H9 (cell line): Measurements from ENCODE around the gene PWWP2B. TPM values are rescaled to one million over a fixed set of nuclear protein-coding genes. Genes with fewer than 3 reads are reported as not detected.

ENCODE experiments used
- DNase-seq: peaks from one replicate; pipeline ENCODE4 v3.0.0-alpha.2; 2017
- H2AFZ ChIP-seq: one replicate; pipeline ENCODE4 v1.6.1; 2013; ENCODE audit warnings: mild to moderate bottlenecking, low read length, control low read depth, moderate library complexity
- H2AK5ac ChIP-seq: 2 replicates; pipeline ENCODE4 v1.6.1; 2013; ENCODE audit warnings: low read length, control low read depth, mixed read lengths; ENCODE audit not compliant: insufficient read length
- H2BK120ac ChIP-seq: one replicate; pipeline ENCODE4 v1.6.1; 2013; ENCODE audit warnings: low read depth, mild to moderate bottlenecking, low read length, control low read depth, inconsistent platforms; ENCODE audit not compliant: poor library complexity, severe bottlenecking
- H2BK12ac ChIP-seq: 2 replicates; pipeline ENCODE4 v1.6.1; 2013; ENCODE audit warnings: low read length, control low read depth, mixed read lengths, low read depth; ENCODE audit not compliant: insufficient read length
- H2BK15ac ChIP-seq: 2 replicates; pipeline ENCODE4 v1.6.1; 2013; ENCODE audit warnings: low read depth, low read length, control low read depth
- H2BK20ac ChIP-seq: one replicate; pipeline ENCODE4 v1.6.1; 2013; ENCODE audit warnings: low read depth, mild to moderate bottlenecking, low read length, control low read depth, inconsistent platforms; ENCODE audit not compliant: poor library complexity, severe bottlenecking
- H2BK5ac ChIP-seq: 2 replicates; pipeline ENCODE4 v1.6.1; 2013; ENCODE audit warnings: low read length, control low read depth, mixed read lengths; ENCODE audit not compliant: insufficient read length
- H3K14ac ChIP-seq: 2 replicates; pipeline ENCODE4 v1.6.1; 2013; ENCODE audit warnings: low read length, control low read depth; ENCODE audit not compliant: insufficient read depth
- H3K18ac ChIP-seq: 2 replicates; pipeline ENCODE4 v1.6.1; 2013; ENCODE audit warnings: low read depth, mild to moderate bottlenecking, mixed read lengths, low read length, control low read depth; ENCODE audit not compliant: insufficient read length
- H3K23ac ChIP-seq: 2 replicates; pipeline ENCODE4 v1.6.1; 2013; ENCODE audit warnings: low read length, control low read depth, mixed read lengths, low read depth; ENCODE audit not compliant: insufficient read length
- H3K23me2 ChIP-seq: 2 replicates; pipeline ENCODE4 v1.6.1; 2013; ENCODE audit warnings: low read depth, mild to moderate bottlenecking, mixed read lengths, low read length, control low read depth; ENCODE audit not compliant: insufficient read length, poor library complexity, severe bottlenecking
- H3K27ac ChIP-seq: 2 replicates; pipeline ENCODE4 v1.5.1; 2013; ENCODE audit warnings: low read length, control low read depth, mixed read lengths, low read depth; ENCODE audit not compliant: insufficient read length
- H3K27me3 ChIP-seq: 2 replicates; pipeline ENCODE4 v1.6.1; 2013; ENCODE audit warnings: low read length, control low read depth, inconsistent platforms; ENCODE audit not compliant: insufficient read depth
- H3K4ac ChIP-seq: 2 replicates; pipeline ENCODE4 v1.6.1; 2013; ENCODE audit warnings: low read depth, mild to moderate bottlenecking, control low read depth, inconsistent platforms, low read length, moderate library complexity
- H3K4me1 ChIP-seq: 2 replicates; pipeline ENCODE4 v1.6.1; 2013; ENCODE audit warnings: low read length, control low read depth, inconsistent platforms; ENCODE audit not compliant: insufficient read depth
- H3K4me2 ChIP-seq: 2 replicates; pipeline ENCODE4 v1.6.1; 2013; ENCODE audit warnings: low read length, control low read depth, mixed read lengths; ENCODE audit not compliant: insufficient read length, insufficient read depth
- H3K56ac ChIP-seq: 2 replicates; pipeline ENCODE4 v1.6.1; 2013; ENCODE audit warnings: low read depth, mild to moderate bottlenecking, mixed read lengths, low read length, control low read depth; ENCODE audit not compliant: insufficient read length
- H3K79me1 ChIP-seq: 2 replicates; pipeline ENCODE4 v1.6.1; 2013; ENCODE audit warnings: low read depth, mild to moderate bottlenecking, moderate library complexity, low read length, control low read depth, inconsistent platforms; ENCODE audit not compliant: insufficient read depth, poor library complexity, severe bottlenecking
- H3K79me2 ChIP-seq: 2 replicates; pipeline ENCODE4 v1.6.1; 2013; ENCODE audit warnings: low read length, control low read depth, inconsistent platforms; ENCODE audit not compliant: insufficient read depth
- H3K9ac ChIP-seq: 2 replicates; pipeline ENCODE4 v1.6.1; 2013; ENCODE audit warnings: low read length, control low read depth, mixed read lengths; ENCODE audit not compliant: insufficient read length; ENCODE audit errors: extremely low read depth
- H3K9me3 ChIP-seq: one replicate; pipeline ENCODE4 v1.6.1; 2013; ENCODE audit warnings: low read depth, low read length, inconsistent platforms; ENCODE audit not compliant: control insufficient read depth
- H3T11ph ChIP-seq: one replicate; pipeline ENCODE4 v1.6.1; 2013; ENCODE audit warnings: mild to moderate bottlenecking, low read length, control low read depth, inconsistent platforms
- H4K20me1 ChIP-seq: one replicate; pipeline ENCODE4 v1.6.1; 2013; ENCODE audit not compliant: control insufficient read depth, insufficient read length, insufficient read depth
- H4K5ac ChIP-seq: 2 replicates; pipeline ENCODE4 v1.6.1; 2013; ENCODE audit warnings: low read depth, mild to moderate bottlenecking, mixed read lengths, low read length, control low read depth; ENCODE audit not compliant: insufficient read length
- H4K8ac ChIP-seq: replicated peaks from 2 replicates; pipeline ENCODE4 v1.6.1; 2013; ENCODE audit warnings: low read length, control low read depth, mixed read lengths, low read depth; ENCODE audit not compliant: insufficient read length
- H4K91ac ChIP-seq: 2 replicates; pipeline ENCODE4 v1.6.1; 2013; ENCODE audit warnings: low read depth, mild to moderate bottlenecking, moderate library complexity, mixed read lengths, low read length, control low read depth; ENCODE audit not compliant: insufficient read length
- H3K27ac Mint-ChIP-seq, 3 experiments: 2 replicates in 2 of 3; 3 replicates in 1 of 3; pipeline ENCODE4 v1.8.0; 2020 to 2021; ENCODE audit warnings: mixed read lengths in 3 of 3, mild to moderate bottlenecking in 1 of 3, moderate library complexity in 1 of 3
- H3K27me3 Mint-ChIP-seq: 2 replicates; pipeline ENCODE4 v1.8.0; 2021; ENCODE audit warnings: low read depth, mild to moderate bottlenecking, moderate library complexity, mixed read lengths
- H3K36me3 Mint-ChIP-seq, 3 experiments: 2 replicates in 2 of 3; 3 replicates in 1 of 3; pipeline ENCODE4 v1.8.0; 2020 to 2021; ENCODE audit warnings: low read depth in 3 of 3, mixed read lengths in 3 of 3; ENCODE audit not compliant: insufficient read depth in 1 of 3
- H3K4me1 Mint-ChIP-seq, 2 experiments: 2 replicates each; pipeline ENCODE4 v1.8.0; 2020; ENCODE audit warnings: mixed read lengths in 2 of 2
- H3K4me3 Mint-ChIP-seq, 2 experiments: 2 replicates in 1 of 2; 3 replicates in 1 of 2; pipeline ENCODE4 v1.8.0; 2020 to 2021; ENCODE audit warnings: mild to moderate bottlenecking in 2 of 2, mixed read lengths in 2 of 2, moderate library complexity in 1 of 2
- H3K9me3 Mint-ChIP-seq, 2 experiments: 2 replicates in 1 of 2; 3 replicates in 1 of 2; pipeline ENCODE4 v1.8.0; 2020; ENCODE audit warnings: mild to moderate bottlenecking in 2 of 2, mixed read lengths in 2 of 2, moderate library complexity in 1 of 2
- CTCF ChIP-seq: fragments of 200-600 bp; sonication (generic); conservative IDR thresholded peaks from 3 replicates; pipeline ENCODE4 v1.8.0; 2021; ENCODE audit warnings: antibody characterized with exemption, mild to moderate bottlenecking
- whole genome bisulfite sequencing: extraction: QIAGEN DNeasy Blood & Tissue Kit; methylation state at CpG from one replicate; pipeline ENCODE4 v1.1.7; 2013; ENCODE audit warnings: missing lambda C conversion rate, low lambda C conversion rate, mixed read lengths; ENCODE audit not compliant: insufficient read length; ENCODE audit errors: extremely low coverage; 5-methylcytosine and 5-hydroxymethylcytosine counted together
- total RNA-seq: library from RNA; stranded (reverse); gene quantifications from 2 replicates; pipeline ENCODE4 v1.2.1, GENCODE V29; 2021

The PWWP2B gene
- total RNA-seq, 1 experiment from 2014 or later, result 10.0 TPM

- Mint-ChIP-seq H3K4me3 (no peak overlapping the region), H3K27me3 (no peaks in the 10 kb centered on the region; the same call in 1 of the 2 replicates), H3K36me3 (no peaks in the 10 kb centered on the region), H3K27ac (no peak overlapping the region), H3K4me1 (peaks cover 6 to 9% of the 10 kb centered on the region in 2 experiments), H3K9me3 (no peaks in the 10 kb centered on the region; a peak in 1 of 5 replicates)
- Histone ChIP-seq H3K14ac (no peak overlapping the region), H3K56ac (no peak overlapping the region), H4K8ac (no peak overlapping the region), H3K23me2 (no peaks in the 10 kb centered on the region), H3K23ac (no peak overlapping the region), H3K9me3 (no peaks in the 10 kb centered on the region), H3K18ac (no peak overlapping the region), H2AFZ (no peak overlapping the region), H3T11ph (no peak overlapping the region), H2BK5ac (no peak overlapping the region), H3K4ac (no peak overlapping the region), H2BK15ac (no peak overlapping the region), H3K27ac (no peak overlapping the region), H3K79me1 (no peaks in the 10 kb centered on the region), H3K79me2 (no peaks in the 10 kb centered on the region), H2AK5ac (no peak overlapping the region), H3K9ac (no peak overlapping the region), H4K5ac (no peak overlapping the region), H2BK20ac (no peak overlapping the region), H3K4me2 (no peak overlapping the region), H4K20me1 (no peaks in the 10 kb centered on the region), H2BK12ac (no peak overlapping the region), H2BK120ac (no peak overlapping the region), H4K91ac (no peak overlapping the region), H3K4me1 (no peaks in the 10 kb centered on the region), H3K27me3 (no peaks in the 10 kb centered on the region)
- no peak for DNase-seq
- WGBS, result no CpG with 5 or more reads among the region's 12 CpGs
- no peak for TF ChIP-seq CTCF
Observed at GRCh38 chr10:132431537-132432175, 34.7 kb downstream of the PWWP2B start.
